WTC11 (cell line): Measurements from ENCODE around the gene CLMN.

Experiments used
- CTCF ChIP-seq: fragments of 200-600 bp; IDR thresholded peaks from 2 replicates; pipeline ENCODE4 v1.8.0; 2022; ENCODE audit warnings: antibody characterized with exemption
- GABPB1 ChIP-seq: sonication (generic); formaldehyde crosslinking; IDR thresholded peaks from 2 replicates; pipeline ENCODE4 v1.8.1; 2023; ENCODE audit warnings: mild to moderate bottlenecking, missing genetic modification reagents
- ZNF317 ChIP-seq: sonication (generic); formaldehyde crosslinking; IDR thresholded peaks from 2 replicates; pipeline ENCODE4 v1.8.1; 2023; ENCODE audit warnings: low read depth, mild to moderate bottlenecking, moderate library complexity, missing genetic modification reagents, borderline replicate concordance
- TF ChIP-seq, protein P1 (sequence below): fragments of 250-450 bp; sonication (Bioruptor Pico); IDR thresholded peaks from 2 replicates; pipeline ENCODE4 v2.1.2; 2022; ENCODE audit warnings: mild to moderate bottlenecking, moderate library complexity

- TF ChIP-seq CTCF (no peak), GABPB1 (CRISPR knock-in tag) (no peak), ZNF317 (CRISPR knock-in tag) (no peak)
- TF ChIP-seq, protein P1, sequence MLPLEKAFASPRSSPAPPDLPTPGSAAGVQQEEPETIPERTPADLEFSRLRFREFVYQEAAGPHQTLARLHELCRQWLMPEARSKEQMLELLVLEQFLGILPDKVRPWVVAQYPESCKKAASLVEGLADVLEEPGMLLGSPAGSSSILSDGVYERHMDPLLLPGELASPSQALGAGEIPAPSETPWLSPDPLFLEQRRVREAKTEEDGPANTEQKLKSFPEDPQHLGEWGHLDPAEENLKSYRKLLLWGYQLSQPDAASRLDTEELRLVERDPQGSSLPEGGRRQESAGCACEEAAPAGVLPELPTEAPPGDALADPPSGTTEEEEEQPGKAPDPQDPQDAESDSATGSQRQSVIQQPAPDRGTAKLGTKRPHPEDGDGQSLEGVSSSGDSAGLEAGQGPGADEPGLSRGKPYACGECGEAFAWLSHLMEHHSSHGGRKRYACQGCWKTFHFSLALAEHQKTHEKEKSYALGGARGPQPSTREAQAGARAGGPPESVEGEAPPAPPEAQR (CRISPR knock-in tag) = no peak
Observed at GRCh38 chr14:95297832-95298231, 21.9 kb downstream of the CLMN start.
